Endothelial cell (in vitro differentiated cells): Measurements from ENCODE around the gene DEFB125. TPM values are rescaled to one million over a fixed set of nuclear protein-coding genes. Genes with fewer than 3 reads are reported as not detected.

Experiments
- DNase-seq: peaks from one replicate; pipeline ENCODE4 v3.0.0; 2021; ENCODE audit warnings: low spot score
- H3K27ac Mint-ChIP-seq: one replicate; pipeline ENCODE4 v1.8.0; 2021; ENCODE audit warnings: mixed read lengths, inconsistent platforms; ENCODE audit not compliant: unreplicated experiment
- H3K27me3 Mint-ChIP-seq: one replicate; pipeline ENCODE4 v1.8.0; 2021; ENCODE audit warnings: mild to moderate bottlenecking, moderate library complexity, mixed read lengths, inconsistent platforms; ENCODE audit not compliant: unreplicated experiment
- H3K36me3 Mint-ChIP-seq: one replicate; pipeline ENCODE4 v1.8.0; 2021; ENCODE audit warnings: mild to moderate bottlenecking, low read depth, mixed read lengths, inconsistent platforms; ENCODE audit not compliant: unreplicated experiment
- H3K4me1 Mint-ChIP-seq: one replicate; pipeline ENCODE4 v1.8.0; 2021; ENCODE audit warnings: mild to moderate bottlenecking, mixed read lengths, inconsistent platforms; ENCODE audit not compliant: unreplicated experiment
- H3K4me3 Mint-ChIP-seq: one replicate; pipeline ENCODE4 v1.8.0; 2021; ENCODE audit warnings: mild to moderate bottlenecking, mixed read lengths, inconsistent platforms; ENCODE audit not compliant: unreplicated experiment
- H3K9me3 Mint-ChIP-seq: one replicate; pipeline ENCODE4 v1.8.0; 2021; ENCODE audit warnings: mixed read lengths, inconsistent platforms; ENCODE audit not compliant: unreplicated experiment
- CTCF ChIP-seq: fragments of 200-600 bp; sonication (generic); IDR thresholded peaks from one replicate; pipeline ENCODE4 v1.5.0; 2021; ENCODE audit warnings: antibody characterized with exemption; ENCODE audit not compliant: unreplicated experiment
- long read RNA-seq: library from polyadenylated mRNA; unstranded; transcript quantifications from one replicate; pipeline ENCODE4 v2.0.0, GENCODE V29; 2020; ENCODE audit not compliant: unreplicated experiment
- total RNA-seq: library from RNA; stranded (reverse); fragmentation: NEBNext Ultra II Directional; extraction: Animal tissue kit (Norgen Biotek cat#: 25700); gene quantifications from one replicate; pipeline ENCODE4 v1.2.1, GENCODE V29; 2021; ENCODE audit not compliant: unreplicated experiment

The DEFB125 gene
- total RNA-seq, result not detected
- long read RNA-seq, result 0 reads

- no peak within 1 kb of the TSS for H3K27ac Mint-ChIP-seq
- no peaks in the 10 kb centered on the region for H3K9me3 Mint-ChIP-seq
- no peak for DNase-seq
- H3K4me3 Mint-ChIP-seq, result no peak within 1 kb of the TSS
- no peaks in the 10 kb centered on the region for H3K36me3 Mint-ChIP-seq
- TF ChIP-seq CTCF, result no peak
- H3K4me1 Mint-ChIP-seq, result no peaks in the 10 kb centered on the region
- H3K27me3 Mint-ChIP-seq, result no peaks in the 10 kb centered on the region
Observed at GRCh38 chr20:87401-87800, at the start of gene DEFB125. Gene DEFB125, plus strand, starts transcription at chr20:87672. Its CDS starts 38 bp downstream, at chr20:87710.

GRCh38 chr20:60035-60918, 27.2 kb upstream of the DEFB125 start:
- H3K4me3 Mint-ChIP-seq, result no peak overlapping the region
- no peaks in the 10 kb centered on the region for H3K4me1 Mint-ChIP-seq
- no peaks in the 10 kb centered on the region for H3K27me3 Mint-ChIP-seq

GRCh38 chr20:61230-61629, 26.2 kb upstream of the DEFB125 start:
- H3K4me1 Mint-ChIP-seq, result no peaks in the 10 kb centered on the region
- no peak for TF ChIP-seq CTCF
- H3K27me3 Mint-ChIP-seq, result no peaks in the 10 kb centered on the region
- H3K27ac Mint-ChIP-seq, result no peak overlapping the region
- H3K4me3 Mint-ChIP-seq, result no peak overlapping the region
- no peak for DNase-seq
- no peaks in the 10 kb centered on the region for H3K36me3 Mint-ChIP-seq
- H3K9me3 Mint-ChIP-seq, result no peaks in the 10 kb centered on the region

More at GRCh38 chr20:60035-60918, 27.2 kb upstream of the DEFB125 start:
- Mint-ChIP-seq H3K9me3 (no peaks in the 10 kb centered on the region), H3K36me3 (no peaks in the 10 kb centered on the region), H3K27ac (no peak overlapping the region)
- TF ChIP-seq CTCF, result no peak
- no peak for DNase-seq

GRCh38 chr20:61757-62156, 25.7 kb upstream of the DEFB125 start:
- no peaks in the 10 kb centered on the region for H3K4me1 Mint-ChIP-seq
- no peaks in the 10 kb centered on the region for H3K27me3 Mint-ChIP-seq
- no peak for DNase-seq
- no peak overlapping the region for H3K27ac Mint-ChIP-seq
- TF ChIP-seq CTCF, result no peak
- H3K4me3 Mint-ChIP-seq, result no peak overlapping the region
- H3K36me3 Mint-ChIP-seq, result no peaks in the 10 kb centered on the region
- H3K9me3 Mint-ChIP-seq, result no peaks in the 10 kb centered on the region

GRCh38 chr20:62487-62886, 25.0 kb upstream of the DEFB125 start:
- no peak for DNase-seq
- Mint-ChIP-seq H3K4me3 (no peak overlapping the region), H3K27ac (no peak overlapping the region), H3K36me3 (no peaks in the 10 kb centered on the region), H3K4me1 (no peaks in the 10 kb centered on the region), H3K9me3 (no peaks in the 10 kb centered on the region), H3K27me3 (no peaks in the 10 kb centered on the region)
- no peak for TF ChIP-seq CTCF
